Gastroesophageal sphincter (tissue), 4 donors: ENCODE data around the gene CCDC33. TPM values are rescaled to one million over a fixed set of nuclear protein-coding genes. Genes with fewer than 3 reads are reported as not detected.

Experiments used
- ATAC-seq: fragments of 150-250 bp; one replicate; pipeline ENCODE4 v1.9.1; 2016; ENCODE audit warnings: mild to moderate bottlenecking, moderate library complexity
- H3K27ac ChIP-seq, 4 donors: fragments of 200-600 bp; sonication (generic) in 3 of 4; 1 replicate in 3 of 4; 2 replicates in 1 of 4; pipeline ENCODE4 v1.5.1; 2016 to 2019
- H3K27me3 ChIP-seq: fragments of 200-600 bp; sonication (generic); one replicate; pipeline ENCODE4 v1.5.1; 2019
- H3K36me3 ChIP-seq, 2 donors: fragments of 200-600 bp; sonication (generic); one replicate each; pipeline ENCODE4 v1.5.1; 2019; ENCODE audit warnings: control low read depth in 1 of 2
- H3K4me1 ChIP-seq, 3 donors: fragments of 200-600 bp; sonication (generic); 1 replicate in 2 of 3; 2 replicates in 1 of 3; pipeline ENCODE4 v1.5.1; 2016 to 2019; ENCODE audit warnings: control low read depth in 2 of 3
- H3K4me3 ChIP-seq, 2 donors: fragments of 200-600 bp; sonication (generic); one replicate each; pipeline ENCODE4 v1.5.1; 2019; ENCODE audit warnings: mild to moderate bottlenecking in 1 of 2, moderate library complexity in 1 of 2
- H3K9me3 ChIP-seq, 3 donors: fragments of 200-600 bp; sonication (generic); one replicate each; pipeline ENCODE4 v1.5.1; 2017 to 2019; ENCODE audit warnings: control low read depth in 2 of 3
- CTCF ChIP-seq, 4 experiments: fragments of 200-600 bp in 2 of 4; fragments of 450-650 bp in 2 of 4; sonication (generic) in 1 of 4; IDR thresholded peaks; one replicate each; pipeline ENCODE4 v1.5.1; 2017 to 2019; ENCODE audit warnings: antibody characterized with exemption in 4 of 4, mild to moderate bottlenecking in 2 of 4, moderate library complexity in 2 of 4
- EP300 ChIP-seq: sonication (generic); formaldehyde crosslinking; IDR thresholded peaks from one replicate; pipeline ENCODE4 v1.6.1; 2017; ENCODE audit warnings: antibody characterized with exemption, mild to moderate bottlenecking
- POLR2A ChIP-seq, 2 donors: fragments of 450-650 bp; IDR thresholded peaks; one replicate each; pipeline ENCODE4 v1.6.1; 2017; ENCODE audit warnings: antibody characterized with exemption in 2 of 2, mild to moderate bottlenecking in 2 of 2, moderate library complexity in 1 of 2
- POLR2AphosphoS5 ChIP-seq: sonication (generic); formaldehyde crosslinking; IDR thresholded peaks from one replicate; pipeline ENCODE4 v1.6.1; 2017; ENCODE audit warnings: antibody characterized with exemption
- WGBS, 2 donors: methylation state at CpG; one replicate each; pipeline ENCODE4 v1.1.5; 2018; ENCODE audit warnings: low coverage in 1 of 2; 5-methylcytosine and 5-hydroxymethylcytosine counted together
- total RNA-seq, 4 donors: library from RNA; depleted of rRNA; stranded (reverse); fragments of >200 nt; gene quantifications; one replicate each; pipeline ENCODE4 v1.1.0, GENCODE V29; 2016

The CCDC33 gene
- total RNA-seq, 4 donors from 2014 or later, result not detected

GRCh38 chr15:74252721-74253120, 16.6 kb downstream of the CCDC33 start:
- Histone ChIP-seq H3K4me1 (peaks cover 0 to 24% (median 4%) of the 10 kb centered on the region in 3 donors), H3K27ac (no peak overlapping the region), H3K36me3 (no peaks in the 10 kb centered on the region), H3K9me3 (no peaks in the 10 kb centered on the region), H3K27me3 (peaks cover 17% of the 10 kb centered on the region), H3K4me3 (no peak overlapping the region)
- 20% methylated on average over 1 of the region's 1 CpG; no CpG with 5 or more reads in 1 of the 2 donors for WGBS, 2 donors
- TF ChIP-seq EP300 (no peak), CTCF (IDR thresholded peaks at IDR 0.05) (no peak), POLR2A (IDR thresholded peaks at IDR 0.05) (no peak), POLR2AphosphoS5 (no peak)
- ATAC-seq, result no peak

GRCh38 chr15:74253211-74253921, 17.2 kb downstream of the CCDC33 start:
- no peak for TF ChIP-seq POLR2AphosphoS5
- TF ChIP-seq POLR2A (IDR thresholded peaks at IDR 0.05), result no peak
- TF ChIP-seq EP300, result no peak
- TF ChIP-seq CTCF (IDR thresholded peaks at IDR 0.05), result no peak
- 39 to 60% methylated on average over 2 to 7 of the region's 7 CpGs for WGBS, 2 donors
- no peak for ATAC-seq
- Histone ChIP-seq H3K4me3 (no peak overlapping the region), H3K9me3 (no peaks in the 10 kb centered on the region), H3K4me1 (peaks cover 0 to 24% (median 4%) of the 10 kb centered on the region in 3 donors), H3K36me3 (no peaks in the 10 kb centered on the region), H3K27me3 (peaks cover 23% of the 10 kb centered on the region), H3K27ac (no peak overlapping the region)

DNA sequence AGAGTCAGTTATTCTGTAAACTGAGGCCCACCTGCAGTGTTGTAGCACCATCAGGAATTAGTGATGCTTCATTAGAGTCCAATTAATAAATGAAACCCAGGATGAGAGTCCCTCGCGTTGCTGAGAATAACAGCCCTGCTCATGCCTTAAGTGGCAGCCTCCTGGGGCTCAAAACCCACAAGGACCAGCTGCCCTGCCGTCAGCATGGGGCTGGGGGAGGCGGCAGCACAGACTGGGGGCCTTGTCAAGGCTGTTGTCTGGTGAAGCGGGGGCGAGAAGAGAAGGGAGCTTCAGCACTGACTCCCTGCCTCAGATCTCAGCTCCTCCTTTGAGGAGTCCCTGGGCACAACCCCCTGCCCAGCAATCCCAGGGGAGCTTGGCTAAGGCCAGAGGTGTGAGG, 21.0 kb downstream of the CCDC33 start:
- Histone ChIP-seq H3K27me3 (peaks cover 57% of the 10 kb centered on the region), H3K4me3 (no peak overlapping the region), H3K9me3 (no peaks in the 10 kb centered on the region), H3K4me1 (peaks cover 0 to 4% (median 3%) of the 10 kb centered on the region in 3 donors), H3K27ac (no peak overlapping the region), H3K36me3 (no peaks in the 10 kb centered on the region)
- WGBS, 2 donors, result 96% methylated on average over 5 of the region's 6 CpGs; no CpG with 5 or more reads in 1 of the 2 donors
- ATAC-seq, result no peak
- TF ChIP-seq POLR2A (IDR thresholded peaks at IDR 0.05), result no peak
- TF ChIP-seq CTCF (IDR thresholded peaks at IDR 0.05), result no peak
- no peak for TF ChIP-seq EP300
- no peak for TF ChIP-seq POLR2AphosphoS5

DNA sequence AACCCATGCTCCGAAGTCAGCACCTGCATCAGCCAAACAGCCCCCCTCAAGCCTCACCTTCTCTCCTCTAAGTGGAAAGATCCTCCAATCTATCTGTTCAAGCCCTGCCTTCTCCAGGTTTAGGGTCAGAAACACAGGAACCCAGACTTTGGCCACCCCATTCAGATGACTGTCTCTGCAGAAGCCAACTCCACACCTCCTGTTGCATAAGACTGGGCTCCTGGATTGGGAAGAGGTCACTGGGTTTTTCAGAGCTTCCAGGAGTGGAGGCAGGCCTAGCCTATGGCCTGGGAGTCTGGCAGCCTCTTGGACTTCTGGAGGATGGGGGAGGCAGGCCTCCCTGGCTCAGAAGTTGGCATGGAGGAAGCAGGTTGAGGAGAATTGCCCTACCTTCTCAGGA, 21.5 kb downstream of the CCDC33 start:
- no peaks in the 10 kb centered on the region for H3K4me1 ChIP-seq
- no peaks in the 10 kb centered on the region for H3K9me3 ChIP-seq
- H3K36me3 ChIP-seq, result no peaks in the 10 kb centered on the region
- peaks cover 62% of the 10 kb centered on the region for H3K27me3 ChIP-seq
- H3K27ac ChIP-seq, result no peak overlapping the region
- H3K4me3 ChIP-seq, result no peak overlapping the region
- WGBS, 2 donors, result no CpG with 5 or more reads among the region's 1 CpG
- no peak for ATAC-seq
- TF ChIP-seq POLR2AphosphoS5 (no peak), CTCF (IDR thresholded peaks at IDR 0.05) (no peak), POLR2A (IDR thresholded peaks at IDR 0.05) (no peak), EP300 (no peak)
